HepG2 (cell line): Measurements from ENCODE around the gene PTCD1. TPM values are rescaled to one million over a fixed set of nuclear protein-coding genes. Genes with fewer than 3 reads are reported as not detected.

ENCODE experiments used
- HES4 ChIP-seq: sonication (generic); formaldehyde crosslinking; IDR thresholded peaks from 2 replicates; pipeline ENCODE4 v1.9.0; 2021; ENCODE audit warnings: mild to moderate bottlenecking, missing genetic modification reagents, borderline replicate concordance
- HNF1B ChIP-seq: sonication (generic); formaldehyde crosslinking; IDR thresholded peaks from 2 replicates; pipeline ENCODE4 v1.5.1; 2020; ENCODE audit warnings: mild to moderate bottlenecking, moderate library complexity, missing genetic modification reagents
- KLF12 ChIP-seq: sonication (generic); formaldehyde crosslinking; IDR thresholded peaks from 2 replicates; pipeline ENCODE4 v1.4.0; 2020; ENCODE audit warnings: missing genetic modification reagents, borderline replicate concordance
- KMT2B ChIP-seq: IDR thresholded peaks from 2 replicates; pipeline ENCODE4 v1.6.1; 2016; ENCODE audit warnings: missing genetic modification reagents, missing compliant biosample characterization
- NFKBIZ ChIP-seq: IDR thresholded peaks from 2 replicates; pipeline ENCODE4 v1.6.1; 2018; ENCODE audit warnings: missing genetic modification reagents, missing compliant biosample characterization
- PRDM15 ChIP-seq: sonication (generic); formaldehyde crosslinking; IDR thresholded peaks from 2 replicates; pipeline ENCODE4 v1.4.0; 2020; ENCODE audit warnings: missing genetic modification reagents
- REPIN1 ChIP-seq: sonication (generic); formaldehyde crosslinking; IDR thresholded peaks from 2 replicates; pipeline ENCODE4 v1.8.0; 2022; ENCODE audit warnings: missing genetic modification reagents, low read depth, mild to moderate bottlenecking, borderline replicate concordance
- SIN3B ChIP-seq: fragments of 150-350 bp; IDR thresholded peaks from 2 replicates; pipeline ENCODE4 v1.6.1; 2014; ENCODE audit warnings: low read length
- ZFP41 ChIP-seq: sonication (generic); formaldehyde crosslinking; IDR thresholded peaks from 2 replicates; pipeline ENCODE4 v1.4.0; 2020; ENCODE audit warnings: mild to moderate bottlenecking, missing genetic modification reagents, borderline replicate concordance
- ZNF598 ChIP-seq: sonication (generic); formaldehyde crosslinking; IDR thresholded peaks from 2 replicates; pipeline ENCODE4 v1.5.1; 2020; ENCODE audit warnings: mild to moderate bottlenecking, missing genetic modification reagents, borderline replicate concordance
- ZNF639 ChIP-seq: conservative IDR thresholded peaks from 2 replicates; pipeline ENCODE4 v1.6.1; 2018; ENCODE audit warnings: missing genetic modification reagents
- ZNF646 ChIP-seq: sonication (generic); formaldehyde crosslinking; IDR thresholded peaks from 2 replicates; pipeline ENCODE4 v1.9.0; 2021; ENCODE audit warnings: mild to moderate bottlenecking, missing genetic modification reagents
- ZNF703 ChIP-seq: sonication (generic); formaldehyde crosslinking; IDR thresholded peaks from 2 replicates; pipeline ENCODE4 v1.5.1; 2020; ENCODE audit warnings: missing genetic modification reagents, mild to moderate bottlenecking, moderate library complexity, borderline replicate concordance
- ZNF780A ChIP-seq: sonication (generic); formaldehyde crosslinking; IDR thresholded peaks from 2 replicates; pipeline ENCODE4 v1.8.0; 2022; ENCODE audit warnings: mild to moderate bottlenecking, missing genetic modification reagents, moderate library complexity
- ZSCAN21 ChIP-seq: sonication (generic); formaldehyde crosslinking; IDR thresholded peaks from 2 replicates; pipeline ENCODE4 v1.8.0; 2022; ENCODE audit warnings: mild to moderate bottlenecking, missing genetic modification reagents, moderate library complexity, borderline replicate concordance
- polyA plus RNA-seq, 8 experiments: library from polyadenylated mRNA; depleted of rRNA in 3 of 8; stranded (reverse) in 7 of 8; unstranded in 1 of 8; fragments of >200 nt; fragmentation: Illumina TruSeq in 4 of 8; extraction: Trizol in 4 of 8; gene quantifications; 2 replicates each; pipeline versions ENCODE4 v1.2.1 to v1.2.3, GENCODE V29; 2011 to 2016; ENCODE audit warnings: low read depth in 4 of 8, missing spikeins in 1 of 8, mixed read lengths in 1 of 8; ENCODE audit not compliant: insufficient read depth in 1 of 8
- total RNA-seq, 5 experiments: library from RNA; depleted of rRNA; stranded (reverse); fragments of >200 nt; fragmentation: Illumina TruSeq; extraction: Trizol; gene quantifications; 2 replicates each; pipeline ENCODE4 v1.2.3, GENCODE V29; 2016; ENCODE audit warnings: low read depth in 1 of 5

Gene PTCD1
- total and polyA plus RNA-seq, 2 of the 13 experiments (the other 11 are each of a cell fraction or from before 2014, with no cell fraction given), result 3.0 to 8.4 TPM

- no peak for TF ChIP-seq ZNF646
- peak; percentile 69 for TF ChIP-seq KMT2B (CRISPR knock-in tag)
- TF ChIP-seq NFKBIZ (CRISPR knock-in tag), result 0 out of 2 replicates have a peak, but pooled peaks have one; percentile 53
- TF ChIP-seq HES4 (CRISPR knock-in tag), result no peak
- TF ChIP-seq KLF12 (CRISPR knock-in tag), result no peak
- TF ChIP-seq HNF1B (CRISPR knock-in tag), result peak; percentile 64
- no peak for TF ChIP-seq ZNF703 (CRISPR knock-in tag)
- TF ChIP-seq ZSCAN21, result no peak
- peak; percentile 58; the same call in 1 of the 2 replicates for TF ChIP-seq PRDM15
- TF ChIP-seq ZFP41 (CRISPR knock-in tag), result no peak
- TF ChIP-seq REPIN1, result no peak; the same call in 1 of the 2 replicates
- TF ChIP-seq SIN3B, result no peak
- TF ChIP-seq ZNF639 (CRISPR knock-in tag), result no peak
- TF ChIP-seq ZNF780A (CRISPR knock-in tag), result no peak
- TF ChIP-seq ZNF598 (CRISPR knock-in tag), result peak; percentile 59; the same call in 1 of the 2 replicates
Measured at GRCh38 chr7:99372275-99373090, 66.1 kb downstream of the PTCD1 start (continued).
